ENCODE measurements around the gene AKT1. TPM values are rescaled to one million over a fixed set of nuclear protein-coding genes. Genes with fewer than 3 reads are reported as not detected.

The AKT1 gene
- total and polyA plus RNA-seq, 2 of the 4 experiments (the other 2 are of a cell fraction): 193 to 221 TPM

DNA sequence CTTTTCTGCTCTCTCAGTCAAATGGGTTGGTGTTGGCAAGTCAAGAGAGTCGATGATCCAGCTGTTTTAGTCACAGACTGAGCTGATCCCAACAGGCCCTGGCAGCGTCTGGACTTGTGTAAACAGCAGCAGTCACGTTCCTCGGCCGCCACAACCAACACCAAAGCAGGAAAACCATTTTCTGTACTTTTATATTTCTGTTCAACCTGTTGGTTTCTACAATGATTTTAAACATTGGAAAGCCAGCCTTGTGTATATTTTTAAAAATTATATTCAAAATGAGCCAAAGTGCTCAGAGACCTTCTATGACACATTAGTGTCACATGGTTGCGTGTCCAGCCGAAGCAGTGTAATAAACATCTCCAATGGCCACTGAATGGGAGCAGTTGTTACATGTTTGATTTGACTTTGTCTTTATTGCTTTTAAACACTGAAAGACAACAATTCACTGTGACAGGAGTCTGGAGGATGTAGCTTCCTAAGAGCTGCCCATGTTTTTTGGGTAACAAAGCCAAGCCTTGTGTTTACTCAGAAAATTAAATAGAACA, 48.5 kb downstream of the AKT1 start:
- Histone ChIP-seq H3K79me1 (ENCODE audit: low read depth in 1 of 2, low read length in 2 of 2) (no peaks in the 10 kb centered on the region), H4K20me1 (ENCODE audit: insufficient read depth, low read length) (no peaks in the 10 kb centered on the region), H2AK5ac (ENCODE audit: low read depth, low read length) (no peak overlapping the region), H3K56ac (ENCODE audit: extremely low read depth, insufficient read depth, low read length) (no peak overlapping the region), H3K4me3 (ENCODE audit: insufficient read depth, low read depth, low read length) (no peak overlapping the region), H3K27me3 (ENCODE audit: control insufficient read depth, insufficient read depth, low read length) (no peaks in the 10 kb centered on the region), H3K4ac (ENCODE audit: low read depth, low read length) (peak overlapping the region; percentile 15; the same call in 1 of the 2 replicates), H2BK20ac (ENCODE audit: low read depth, low read length) (no peak overlapping the region), H4K8ac (ENCODE audit: low read depth in 2 of 2, low read length in 2 of 2) (peak overlapping the region; percentile 27 to 57; a peak in 1 of 4 replicates), H2AFZ (replicated peaks; ENCODE audit: low read length, poor library complexity) (peak overlapping the region; percentile 74), H2AK9ac (replicated peaks; ENCODE audit: low read depth, low read length, poor library complexity) (no peak overlapping the region), H3K14ac (replicated peaks; ENCODE audit: low read depth, low read length) (peak overlapping the region; percentile 83; the same call in 1 of the 2 replicates), H3K36me3 (ENCODE audit: control insufficient read depth, insufficient read depth, low read length) (peaks cover 7% of the 10 kb centered on the region), H3K18ac (ENCODE audit: low read depth, low read length) (peak overlapping the region; percentile 27; the same call in 1 of the 2 replicates), H3K27ac (ENCODE audit: insufficient read depth, low read length) (peak overlapping the region; percentile 39; the same call in 1 of the 2 replicates), H2BK120ac (ENCODE audit: low read depth, low read length) (peak overlapping the region; percentile 42; the same call in 1 of the 2 replicates), H3K9me3 (ENCODE audit: control insufficient read depth, insufficient read depth, low read length) (no peaks in the 10 kb centered on the region), H3K4me2 (ENCODE audit: low read depth, low read length) (no peak overlapping the region), H3K4me1 (ENCODE audit: control insufficient read depth, insufficient read depth, low read length) (peaks cover 34% of the 10 kb centered on the region), H2BK15ac (ENCODE audit: low read depth, low read length) (peak overlapping the region; percentile 30; the same call in 1 of the 3 replicates), H4K91ac (ENCODE audit: insufficient read depth, low read depth, low read length) (peak overlapping the region; percentile 31; the same call in 1 of the 2 replicates), H4K5ac (ENCODE audit: low read depth, low read length) (no peak overlapping the region; the same call in 1 of the 2 replicates), H3K9ac (ENCODE audit: low read depth, low read length) (no peak overlapping the region), H2BK5ac (ENCODE audit: low read depth, low read length, poor library complexity, severe bottlenecking) (peak overlapping the region; percentile 67), H3K9me1 (ENCODE audit: insufficient read depth, low read length) (peaks cover 28% of the 10 kb centered on the region), H3K23ac (ENCODE audit: low read depth, low read length) (no peak overlapping the region; the same call in 1 of the 2 replicates)
- in situ Hi-C loops (cut with MboI; ENCODE audit: low sequenced_read_pairs): no loop called here
- POLR2A ChIA-PET (ENCODE audit: unreplicated experiment): no interaction called here
- WGBS, 2 experiments (ENCODE audit: extremely low coverage in 2 of 2, insufficient read length in 1 of 2): no CpG with 5 or more reads among the region's 7 CpGs
- TF ChIP-seq BHLHE40 (IDR thresholded peaks at IDR 0.05; ENCODE audit: low read depth, low read length) (peak; percentile 90), RAD21 (IDR thresholded peaks at IDR 0.05; ENCODE audit: low read length) (no peak)
- CTCF ChIA-PET: interaction anchor here (1.4 kb wide), 1 partner anchor 15 kb away, joined by 3 read pairs; no protein-coding TSS in a partner anchor
- DNase-seq (peak; percentile 55), ATAC-seq (ENCODE audit: low read depth) (peak; percentile 52)
- dilution Hi-C loops (cut with HindIII; ENCODE audit: low sequenced_read_pairs, unreplicated experiment): no loop called here
- intact Hi-C loops (cut with micrococcal nuclease): no loop called here
- BruUV-seq (replicated peaks): no TSS peak
